ENCODE measurements around the gene PIP4P1.
"Not testable (repeated sequence)": the region's sequence is repeated elsewhere in the genome, so short reads cannot be mapped to it uniquely, and the experiment has no call there.

Gene PIP4P1

GRCh38 chr14:20446889-20447288, 14.3 kb downstream of the PIP4P1 start:
- no peak overlapping the region for H3K4ac ChIP-seq (ENCODE audit: low read length)
- no peaks in the 10 kb centered on the region for H3K27me3 ChIP-seq (ENCODE audit: control insufficient read depth in 3 of 3, insufficient read depth in 3 of 3, low read depth in 1 of 3, low read length in 3 of 3)
- H2BK120ac ChIP-seq (ENCODE audit: low read depth, low read length), result no peak overlapping the region
- H3K27ac ChIP-seq (replicated peaks; ENCODE audit: low read length), result no peak overlapping the region
- H3K14ac ChIP-seq (ENCODE audit: low read length), result no peak overlapping the region
- no peak overlapping the region for H4K8ac ChIP-seq (ENCODE audit: low read depth, low read length)
- H3K9ac ChIP-seq (ENCODE audit: low read depth, low read length, poor library complexity), result no peak overlapping the region
- no peak overlapping the region for H3K4me2 ChIP-seq (ENCODE audit: insufficient read depth, low read length, poor library complexity, severe bottlenecking)
- WGBS, 2 donors (ENCODE audit: extremely low coverage in 2 of 2, insufficient read length in 2 of 2, insufficient replicate concordance in 1 of 2), result no CpG with 5 or more reads among the region's 5 CpGs
- H3K18ac ChIP-seq (ENCODE audit: low read length), result no peak overlapping the region
- H3K4me1 ChIP-seq (ENCODE audit: control insufficient read depth in 2 of 2, insufficient read depth in 1 of 2, low read depth in 1 of 2, low read length in 2 of 2), result no peaks in the 10 kb centered on the region
- no peak for DNase-seq (ENCODE audit: low spot score)
- no peak overlapping the region for H4K91ac ChIP-seq (ENCODE audit: low read depth, low read length, poor library complexity)
- H2BK5ac ChIP-seq (ENCODE audit: low read length), result no peak overlapping the region
- no peak overlapping the region for H3K4me3 ChIP-seq (ENCODE audit: low read length in 2 of 2)
- H3K36me3 ChIP-seq (replicated peaks in 1 of 2; ENCODE audit: control insufficient read depth in 2 of 2, insufficient read depth in 2 of 2, low read length in 2 of 2), result peaks cover 39 to 77% of the 10 kb centered on the region in 2 donors
- H2AK5ac ChIP-seq (ENCODE audit: low read depth, low read length), result no peak overlapping the region
- H2AFZ ChIP-seq (ENCODE audit: low read length), result no peak overlapping the region
- H3K23ac ChIP-seq (ENCODE audit: low read depth, low read length, poor library complexity), result no peak overlapping the region
- no peaks in the 10 kb centered on the region for H3K79me1 ChIP-seq (ENCODE audit: low read depth, low read length)
- no peak overlapping the region for H2BK15ac ChIP-seq (ENCODE audit: low read length)
- H2BK12ac ChIP-seq (ENCODE audit: low read length), result no peak overlapping the region
- no peaks in the 10 kb centered on the region for H3K9me3 ChIP-seq (replicated peaks in 1 of 2; ENCODE audit: control insufficient read depth in 2 of 2, insufficient read depth in 1 of 2, low read depth in 1 of 2, low read length in 2 of 2)

- not testable (repeated sequence) for H3K23ac ChIP-seq (ENCODE audit: low read depth, low read length, poor library complexity); H4K91ac ChIP-seq (ENCODE audit: low read depth, low read length, poor library complexity); H3K4ac ChIP-seq (ENCODE audit: low read length); H2AFZ ChIP-seq (ENCODE audit: low read length); H3K27ac ChIP-seq (replicated peaks; ENCODE audit: low read length); DNase-seq (ENCODE audit: low spot score); H3K4me1 ChIP-seq (ENCODE audit: control insufficient read depth in 2 of 2, insufficient read depth in 1 of 2, low read depth in 1 of 2, low read length in 2 of 2); H2BK12ac ChIP-seq (ENCODE audit: low read length); H3K9ac ChIP-seq (ENCODE audit: low read depth, low read length, poor library complexity); H4K8ac ChIP-seq (ENCODE audit: low read depth, low read length); H3K4me2 ChIP-seq (ENCODE audit: insufficient read depth, low read length, poor library complexity, severe bottlenecking); H2BK15ac ChIP-seq (ENCODE audit: low read length); H2BK120ac ChIP-seq (ENCODE audit: low read depth, low read length); H3K27me3 ChIP-seq (ENCODE audit: control insufficient read depth in 3 of 3, insufficient read depth in 3 of 3, low read depth in 1 of 3, low read length in 3 of 3); H3K4me3 ChIP-seq (ENCODE audit: low read length in 2 of 2); H3K79me1 ChIP-seq (ENCODE audit: low read depth, low read length); H3K14ac ChIP-seq (ENCODE audit: low read length); H2AK5ac ChIP-seq (ENCODE audit: low read depth, low read length); H3K9me3 ChIP-seq (replicated peaks in 1 of 2; ENCODE audit: control insufficient read depth in 2 of 2, insufficient read depth in 1 of 2, low read depth in 1 of 2, low read length in 2 of 2); H2BK5ac ChIP-seq (ENCODE audit: low read length); H3K18ac ChIP-seq (ENCODE audit: low read length)
- peaks cover 25 to 45% of the 10 kb centered on the region in 2 donors for H3K36me3 ChIP-seq (replicated peaks in 1 of 2; ENCODE audit: control insufficient read depth in 2 of 2, insufficient read depth in 2 of 2, low read length in 2 of 2)
- WGBS, 2 donors (ENCODE audit: extremely low coverage in 2 of 2, insufficient read length in 2 of 2, insufficient replicate concordance in 1 of 2), result no CpG with 5 or more reads among the region's 4 CpGs
Measured at GRCh38 chr14:20443650-20444049, 17.6 kb downstream of the PIP4P1 start.

GRCh38 chr14:20441461-20441860, 19.8 kb downstream of the PIP4P1 start:
- Histone ChIP-seq H3K4ac (ENCODE audit: low read length) (no peak overlapping the region), H2BK5ac (ENCODE audit: low read length) (no peak overlapping the region), H3K14ac (ENCODE audit: low read length) (no peak overlapping the region), H3K9me3 (replicated peaks in 1 of 2; ENCODE audit: control insufficient read depth in 2 of 2, insufficient read depth in 1 of 2, low read depth in 1 of 2, low read length in 2 of 2) (no peaks in the 10 kb centered on the region), H3K4me1 (ENCODE audit: control insufficient read depth in 2 of 2, insufficient read depth in 1 of 2, low read depth in 1 of 2, low read length in 2 of 2) (no peaks in the 10 kb centered on the region), H2AFZ (ENCODE audit: low read length) (no peak overlapping the region), H4K8ac (ENCODE audit: low read depth, low read length) (no peak overlapping the region), H2AK5ac (ENCODE audit: low read depth, low read length) (no peak overlapping the region), H3K4me3 (ENCODE audit: low read length in 2 of 2) (no peak overlapping the region), H3K36me3 (replicated peaks in 1 of 2; ENCODE audit: control insufficient read depth in 2 of 2, insufficient read depth in 2 of 2, low read length in 2 of 2) (peaks cover 7 to 23% of the 10 kb centered on the region in 2 donors), H3K27ac (replicated peaks; ENCODE audit: low read length) (no peak overlapping the region), H3K27me3 (ENCODE audit: control insufficient read depth in 3 of 3, insufficient read depth in 3 of 3, low read depth in 1 of 3, low read length in 3 of 3) (peaks cover 0 to 17% (median 0%) of the 10 kb centered on the region in 3 experiments), H3K9ac (ENCODE audit: low read depth, low read length, poor library complexity) (no peak overlapping the region), H4K91ac (ENCODE audit: low read depth, low read length, poor library complexity) (no peak overlapping the region), H3K23ac (ENCODE audit: low read depth, low read length, poor library complexity) (no peak overlapping the region), H3K79me1 (ENCODE audit: low read depth, low read length) (no peaks in the 10 kb centered on the region), H2BK120ac (ENCODE audit: low read depth, low read length) (no peak overlapping the region), H3K4me2 (ENCODE audit: insufficient read depth, low read length, poor library complexity, severe bottlenecking) (no peak overlapping the region), H2BK15ac (ENCODE audit: low read length) (no peak overlapping the region), H2BK12ac (ENCODE audit: low read length) (no peak overlapping the region), H3K18ac (ENCODE audit: low read length) (no peak overlapping the region)
- DNase-seq (ENCODE audit: low spot score), result no peak
- no CpG with 5 or more reads among the region's 2 CpGs for WGBS, 2 donors (ENCODE audit: extremely low coverage in 2 of 2, insufficient read length in 2 of 2, insufficient replicate concordance in 1 of 2)

GRCh38 chr14:20440882-20441281, 20.4 kb downstream of the PIP4P1 start:
- no peak overlapping the region for H2BK120ac ChIP-seq (ENCODE audit: low read depth, low read length)
- DNase-seq (ENCODE audit: low spot score), result no peak
- H2BK5ac ChIP-seq (ENCODE audit: low read length), result no peak overlapping the region
- no peak overlapping the region for H3K14ac ChIP-seq (ENCODE audit: low read length)
- peak overlapping the region; percentile 67 for H2AFZ ChIP-seq (ENCODE audit: low read length)
- WGBS, 2 donors (ENCODE audit: extremely low coverage in 2 of 2, insufficient read length in 2 of 2, insufficient replicate concordance in 1 of 2), result no CpG with 5 or more reads among the region's 5 CpGs
- no peak overlapping the region for H3K9ac ChIP-seq (ENCODE audit: low read depth, low read length, poor library complexity)
- H3K27ac ChIP-seq (replicated peaks; ENCODE audit: low read length), result no peak overlapping the region
- H3K4ac ChIP-seq (ENCODE audit: low read length), result no peak overlapping the region
- H2AK5ac ChIP-seq (ENCODE audit: low read depth, low read length), result no peak overlapping the region
- H3K36me3 ChIP-seq (replicated peaks in 1 of 2; ENCODE audit: control insufficient read depth in 2 of 2, insufficient read depth in 2 of 2, low read length in 2 of 2), result peaks cover 2 to 17% of the 10 kb centered on the region in 2 donors
- H3K27me3 ChIP-seq (ENCODE audit: control insufficient read depth in 3 of 3, insufficient read depth in 3 of 3, low read depth in 1 of 3, low read length in 3 of 3), result peaks cover 0 to 23% (median 1%) of the 10 kb centered on the region in 3 experiments
- no peaks in the 10 kb centered on the region for H3K9me3 ChIP-seq (replicated peaks in 1 of 2; ENCODE audit: control insufficient read depth in 2 of 2, insufficient read depth in 1 of 2, low read depth in 1 of 2, low read length in 2 of 2)
- H4K91ac ChIP-seq (ENCODE audit: low read depth, low read length, poor library complexity), result no peak overlapping the region
- no peak overlapping the region for H4K8ac ChIP-seq (ENCODE audit: low read depth, low read length)
- no peaks in the 10 kb centered on the region for H3K79me1 ChIP-seq (ENCODE audit: low read depth, low read length)
- H3K4me2 ChIP-seq (ENCODE audit: insufficient read depth, low read length, poor library complexity, severe bottlenecking), result no peak overlapping the region
- H2BK12ac ChIP-seq (ENCODE audit: low read length), result no peak overlapping the region
- no peak overlapping the region for H3K18ac ChIP-seq (ENCODE audit: low read length)
- no peak overlapping the region for H3K23ac ChIP-seq (ENCODE audit: low read depth, low read length, poor library complexity)
- no peaks in the 10 kb centered on the region for H3K4me1 ChIP-seq (ENCODE audit: control insufficient read depth in 2 of 2, insufficient read depth in 1 of 2, low read depth in 1 of 2, low read length in 2 of 2)
- no peak overlapping the region for H3K4me3 ChIP-seq (ENCODE audit: low read length in 2 of 2)
- H2BK15ac ChIP-seq (ENCODE audit: low read length), result no peak overlapping the region
